ENCODE results near the gene SBF2.

The SBF2 gene

DNA sequence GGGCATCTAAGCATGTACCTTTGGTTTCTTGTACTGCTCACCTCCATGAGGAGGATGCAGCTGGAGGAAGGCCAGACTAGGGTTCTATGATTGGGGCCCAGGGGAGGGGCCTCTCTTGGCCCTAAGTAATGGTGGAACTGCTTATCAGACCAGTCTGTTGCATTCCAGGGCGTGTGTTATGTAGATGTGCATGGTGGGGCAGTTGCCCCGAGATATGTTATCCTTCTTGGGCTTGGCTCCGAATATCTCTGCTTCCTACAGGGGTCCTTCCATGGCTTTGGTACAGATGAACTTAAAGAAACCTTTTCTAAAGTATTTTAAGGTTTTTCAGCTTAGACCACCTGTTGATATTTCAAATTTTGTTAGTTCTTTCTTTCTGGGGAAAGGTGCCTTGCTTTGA lies 504.1 kb downstream of the SBF2 start:
- DNase-seq, result no peak

GRCh38 chr11:9787981-9788521 lies 506.0 kb downstream of the SBF2 start:
- DNase-seq, result no peak

DNA sequence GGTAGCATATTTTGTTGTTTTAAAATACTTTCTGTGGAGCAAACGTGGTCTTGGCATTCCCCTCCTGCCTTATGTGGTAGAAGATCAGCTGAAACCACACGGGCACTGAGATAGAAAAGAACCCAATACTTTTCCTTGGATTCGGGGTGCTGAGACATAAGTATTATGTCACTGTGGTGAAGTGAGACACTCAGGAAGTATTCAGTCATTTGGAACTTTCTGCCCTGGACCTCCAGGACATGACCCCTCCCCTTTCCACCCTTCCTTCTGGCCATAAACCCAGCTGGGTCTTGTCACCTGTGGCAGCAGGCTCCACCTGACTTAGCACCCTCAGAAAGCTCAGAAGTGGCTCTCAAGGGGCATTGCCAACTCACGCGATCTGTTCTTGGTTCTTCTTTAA lies 506.8 kb downstream of the SBF2 start:
- DNase-seq, result no peak

GRCh38 chr11:9784602-9785315 lies 509.3 kb downstream of the SBF2 start:
- no peak for DNase-seq

DNA sequence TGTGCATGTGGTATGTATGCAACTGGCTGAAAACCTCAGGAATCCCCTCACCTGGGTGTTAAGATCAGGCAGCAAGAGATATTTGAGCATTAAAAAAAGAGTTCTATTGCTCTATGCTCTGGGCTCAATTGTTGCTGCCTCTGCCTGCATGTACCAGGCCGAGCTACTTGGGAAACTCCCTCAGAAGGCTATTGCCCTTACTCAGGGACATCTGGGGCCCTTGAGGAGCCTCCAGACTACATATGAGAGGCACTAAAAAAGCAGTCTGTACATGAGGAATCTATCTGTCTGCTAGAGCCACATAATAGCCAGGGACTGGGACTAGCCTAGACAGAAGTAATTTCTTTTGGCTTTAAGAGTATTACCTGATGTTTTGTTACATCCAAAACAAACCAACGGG lies 510.0 kb downstream of the SBF2 start:
- DNase-seq, result no peak

- DNase-seq, result no peak
Observed at GRCh38 chr11:9780929-9781328, 513.1 kb downstream of the SBF2 start.

- no peak for DNase-seq
Observed at GRCh38 chr11:9777525-9777924, 516.5 kb downstream of the SBF2 start.

- no peak for DNase-seq
Observed at GRCh38 chr11:9777066-9777465, 517.0 kb downstream of the SBF2 start.

GRCh38 chr11:9776203-9776602 lies 517.8 kb downstream of the SBF2 start:
- DNase-seq, result no peak

- no peak for DNase-seq
Observed at GRCh38 chr11:9775398-9775779, 518.6 kb downstream of the SBF2 start.

GRCh38 chr11:9774591-9775397 lies 519.2 kb downstream of the SBF2 start:
- no peak for DNase-seq

DNA sequence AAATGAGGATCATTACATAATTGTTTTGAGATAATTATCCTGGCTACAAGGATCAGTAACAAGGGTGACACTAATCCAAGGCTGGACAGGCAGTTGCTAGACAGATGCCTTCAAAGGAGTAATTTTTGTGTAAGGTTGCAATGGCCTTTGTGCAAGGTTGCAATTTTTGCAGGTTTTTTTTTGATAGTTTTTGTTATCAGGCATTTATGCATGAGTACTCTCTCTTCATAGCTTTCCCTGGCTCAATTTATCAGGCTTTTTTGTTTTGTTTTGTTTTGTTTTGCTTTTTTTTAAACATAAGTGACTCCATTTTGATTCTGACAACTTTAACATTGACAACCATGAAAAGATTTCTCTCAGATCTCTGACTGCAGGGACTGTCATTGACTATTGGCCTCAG lies 519.9 kb downstream of the SBF2 start:
- DNase-seq, result no peak

GRCh38 chr11:9773524-9773923 lies 520.5 kb downstream of the SBF2 start:
- no peak for DNase-seq

- no peak for DNase-seq
Observed at GRCh38 chr11:9772218-9772617, 521.8 kb downstream of the SBF2 start.

GRCh38 chr11:9771071-9771511 lies 522.9 kb downstream of the SBF2 start:
- no peak for DNase-seq

DNA sequence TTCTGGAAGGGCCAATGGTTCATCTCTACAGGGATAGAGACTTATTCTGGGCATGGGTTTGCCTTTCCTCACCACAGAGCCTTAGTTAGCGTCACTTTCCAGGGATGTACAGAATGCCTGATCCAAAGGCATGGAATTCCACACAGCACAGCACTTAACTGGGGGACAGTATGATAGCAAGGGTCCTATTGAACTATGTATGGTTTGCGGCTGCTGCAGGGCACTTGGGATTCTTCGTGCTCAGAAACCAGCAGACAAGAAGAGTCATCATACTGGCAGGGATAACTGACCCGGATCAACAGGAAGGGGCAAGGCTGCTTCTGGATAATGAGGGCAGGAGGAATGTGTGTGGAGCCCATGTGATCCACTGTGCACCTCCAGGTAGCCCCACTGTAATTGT lies 524.4 kb downstream of the SBF2 start:
- DNase-seq, result no peak

DNA sequence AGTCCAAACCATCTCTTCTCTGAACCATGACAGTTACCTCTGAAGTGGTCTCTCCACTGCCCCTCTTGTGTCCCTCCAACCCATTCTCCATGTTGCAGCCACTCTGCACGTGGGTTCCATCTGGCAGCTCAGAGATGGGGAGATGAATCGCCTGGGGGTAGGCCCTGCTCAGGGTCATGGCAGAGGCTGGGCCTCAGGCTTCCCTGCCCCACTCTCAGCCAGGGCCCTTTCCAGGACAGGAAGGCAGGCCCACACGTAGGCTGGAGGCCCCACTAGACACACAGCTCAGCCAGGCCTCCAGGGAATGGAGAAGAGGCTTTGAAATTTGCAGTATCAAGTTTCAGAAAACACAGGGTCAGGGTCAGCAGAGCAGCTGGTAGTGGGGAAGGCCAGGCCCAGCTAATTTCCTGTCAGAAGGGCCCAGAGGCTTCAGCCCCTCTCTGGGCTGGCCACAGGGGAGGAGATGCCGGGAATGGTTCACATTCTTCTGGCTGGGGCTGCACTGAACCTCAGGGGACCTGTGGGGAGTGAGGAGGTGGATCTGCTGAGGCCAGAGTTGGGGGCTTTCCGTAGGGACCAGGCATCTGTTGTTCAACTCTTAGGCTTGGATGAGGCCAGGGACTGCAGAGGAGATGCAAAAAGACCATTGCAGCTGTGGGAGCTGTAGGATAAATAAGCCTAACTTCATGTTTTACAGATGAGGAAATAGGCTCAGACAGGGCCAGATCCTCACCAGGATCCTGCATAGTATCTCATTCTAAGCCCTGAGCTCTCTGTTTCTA lies 528.5 kb downstream of the SBF2 start:
- no peak for DNase-seq

- DNase-seq, result no peak
Observed at GRCh38 chr11:9763301-9763700, 530.7 kb downstream of the SBF2 start.

DNA sequence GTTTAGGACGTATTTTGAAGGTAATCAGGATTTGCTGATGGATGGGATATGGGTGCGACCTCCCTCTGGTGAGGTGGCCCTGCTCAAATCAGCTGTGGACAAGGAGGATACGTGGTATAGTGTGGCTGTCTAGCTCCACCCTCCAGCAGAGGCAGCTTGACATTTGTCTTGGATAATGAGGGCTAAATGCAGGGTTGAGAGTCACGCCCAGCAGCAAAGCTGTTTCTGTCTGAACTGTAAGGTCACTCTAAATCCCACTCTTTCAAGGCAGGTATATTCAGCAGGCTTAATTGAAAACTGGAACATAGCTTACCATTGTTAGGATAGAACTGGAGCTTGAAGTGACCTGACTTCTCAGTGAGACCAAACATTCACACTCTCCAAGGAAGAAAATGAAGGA lies 531.5 kb downstream of the SBF2 start:
- no peak for DNase-seq

- no peak for DNase-seq
Observed at GRCh38 chr11:9761441-9761945, 532.5 kb downstream of the SBF2 start.

- no peak for DNase-seq
Observed at GRCh38 chr11:9760193-9760575, 533.8 kb downstream of the SBF2 start.

- peak; percentile 93 for DNase-seq
Observed at GRCh38 chr11:9759519-9760192, 534.4 kb downstream of the SBF2 start.

All from NK-92 treated with Interleukin-12 subunit alpha and Interleukin-12 subunit beta, amount 100 ng/mL, for 24 hours (cell line).